IMR-90 (cell line): ENCODE measurements around the gene CD276. TPM values are rescaled to one million over a fixed set of nuclear protein-coding genes. Genes with fewer than 3 reads are reported as not detected.

Experiments used
- ATAC-seq: fragments of 200-7000 bp; cut with Tn5 transposase; 2 replicates; pipeline ENCODE4 v1.9.1; 2020; ENCODE audit warnings: low read depth, mild to moderate bottlenecking, moderate library complexity
- BruUV-seq: library from RNA; stranded (reverse); fragments of 400-500 nt; replicated peaks from 2 replicates; lab custom pipeline; 2021; lab: Mats Ljungman, UMichigan
- CTCF ChIA-PET: fragments of 300-600 bp; formaldehyde crosslinking; extraction: SDS; loops from one replicate; lab custom pipeline; 2021; ENCODE audit warnings: antibody characterized with exemption; lab: Yijun Ruan, JAX
- POLR2A ChIA-PET: fragments of 300-600 bp; sonication (Branson Sonifier 250); formaldehyde crosslinking; loops from one replicate; lab custom pipeline; 2022; ENCODE audit warnings: antibody characterized with exemption; ENCODE audit not compliant: unreplicated experiment; lab: Charles Lee
- DNase-seq: peaks from one replicate; pipeline ENCODE4 v3.0.0; 2013
- H2AFZ ChIP-seq: replicated peaks from 2 replicates; pipeline ENCODE3; 2013; ENCODE audit warnings: low read length, mild to moderate bottlenecking; ENCODE audit not compliant: poor library complexity
- H2AK5ac ChIP-seq: 2 replicates; pipeline ENCODE4 v1.6.1; 2013; ENCODE audit warnings: low read depth, low read length, inconsistent platforms
- H2AK9ac ChIP-seq: replicated peaks from 2 replicates; pipeline ENCODE3; 2013; ENCODE audit warnings: mild to moderate bottlenecking, low read depth, low read length, moderate library complexity; ENCODE audit not compliant: poor library complexity
- H2BK120ac ChIP-seq: 2 replicates; pipeline ENCODE4 v1.6.1; 2013; ENCODE audit warnings: low read depth, low read length, inconsistent platforms
- H2BK15ac ChIP-seq: 3 replicates; pipeline ENCODE4 v1.6.1; 2013; ENCODE audit warnings: low read depth, low read length, inconsistent platforms
- H2BK20ac ChIP-seq: 2 replicates; pipeline ENCODE4 v1.6.1; 2013; ENCODE audit warnings: low read depth, mild to moderate bottlenecking, inconsistent platforms, low read length, moderate library complexity
- H2BK5ac ChIP-seq: 2 replicates; pipeline ENCODE4 v1.6.1; 2013; ENCODE audit warnings: mild to moderate bottlenecking, low read depth, low read length, inconsistent platforms; ENCODE audit not compliant: poor library complexity, severe bottlenecking
- H3K14ac ChIP-seq: replicated peaks from 2 replicates; pipeline ENCODE4 v1.6.1; 2013; ENCODE audit warnings: low read depth, low read length, inconsistent platforms
- H3K18ac ChIP-seq: 2 replicates; pipeline ENCODE4 v1.6.1; 2013; ENCODE audit warnings: low read depth, low read length, control low read depth
- H3K23ac ChIP-seq: 2 replicates; pipeline ENCODE4 v1.6.1; 2013; ENCODE audit warnings: low read depth, low read length, inconsistent platforms
- H3K27ac ChIP-seq: 2 replicates; pipeline ENCODE4 v1.5.1; 2013; ENCODE audit warnings: mild to moderate bottlenecking, control low read depth, low read length; ENCODE audit not compliant: insufficient read depth
- H3K27me3 ChIP-seq: 2 replicates; pipeline ENCODE4 v1.6.1; 2013; ENCODE audit warnings: low read length; ENCODE audit not compliant: control insufficient read depth, insufficient read depth
- H3K36me3 ChIP-seq: 2 replicates; pipeline ENCODE4 v1.6.1; 2013; ENCODE audit warnings: low read length, mixed read lengths; ENCODE audit not compliant: control insufficient read depth, insufficient read depth
- H3K4ac ChIP-seq: 2 replicates; pipeline ENCODE4 v1.6.1; 2013; ENCODE audit warnings: low read depth, low read length, inconsistent platforms
- H3K4me1 ChIP-seq: 2 replicates; pipeline ENCODE4 v1.6.1; 2013; ENCODE audit warnings: low read length, mixed read lengths; ENCODE audit not compliant: control insufficient read depth, insufficient read depth
- H3K4me2 ChIP-seq: 2 replicates; pipeline ENCODE4 v1.6.1; 2013; ENCODE audit warnings: low read depth, mild to moderate bottlenecking, control low read depth, low read length, moderate library complexity
- H3K4me3 ChIP-seq: 2 replicates; pipeline ENCODE4 v1.5.1; 2013; ENCODE audit warnings: low read depth, mild to moderate bottlenecking, control low read depth, low read length, moderate library complexity; ENCODE audit not compliant: insufficient read depth
- H3K56ac ChIP-seq: 2 replicates; pipeline ENCODE4 v1.6.1; 2013; ENCODE audit warnings: low read length, inconsistent platforms; ENCODE audit not compliant: insufficient read depth; ENCODE audit errors: extremely low read depth
- H3K79me1 ChIP-seq, 2 experiments: 2 replicates each; pipeline ENCODE4 v1.6.1; 2013; ENCODE audit warnings: low read length in 2 of 2, inconsistent platforms in 1 of 2, low read depth in 1 of 2
- H3K9ac ChIP-seq: 2 replicates; pipeline ENCODE4 v1.6.1; 2013; ENCODE audit warnings: low read depth, low read length, control low read depth
- H3K9me1 ChIP-seq: 2 replicates; pipeline ENCODE4 v1.6.1; 2013; ENCODE audit warnings: low read length, inconsistent platforms; ENCODE audit not compliant: insufficient read depth
- H3K9me3 ChIP-seq: 2 replicates; pipeline ENCODE4 v1.6.1; 2013; ENCODE audit warnings: low read length; ENCODE audit not compliant: control insufficient read depth, insufficient read depth
- H4K20me1 ChIP-seq: 2 replicates; pipeline ENCODE4 v1.6.1; 2013; ENCODE audit warnings: low read length, inconsistent platforms; ENCODE audit not compliant: insufficient read depth
- H4K5ac ChIP-seq: 2 replicates; pipeline ENCODE4 v1.6.1; 2013; ENCODE audit warnings: mild to moderate bottlenecking, low read depth, low read length, control low read depth
- H4K8ac ChIP-seq, 2 experiments: 2 replicates each; pipeline ENCODE4 v1.6.1; 2013; ENCODE audit warnings: low read depth in 2 of 2, low read length in 2 of 2, control low read depth in 1 of 2, inconsistent platforms in 1 of 2
- H4K91ac ChIP-seq: 2 replicates; pipeline ENCODE4 v1.6.1; 2013; ENCODE audit warnings: low read depth, low read length, inconsistent platforms; ENCODE audit not compliant: insufficient read depth
- BHLHE40 ChIP-seq: fragments of 150-350 bp; IDR thresholded peaks from 2 replicates; pipeline ENCODE4 v1.6.1; 2016; ENCODE audit warnings: mild to moderate bottlenecking, low read depth, low read length
- CEBPB ChIP-seq: IDR thresholded peaks from 2 replicates; pipeline ENCODE4 v1.6.1; 2012; ENCODE audit warnings: low read depth, low read length, improper control_type of control experiment
- CHD1 ChIP-seq: IDR thresholded peaks from 2 replicates; pipeline ENCODE4 v1.6.1; 2012; ENCODE audit warnings: low read depth, low read length, improper control_type of control experiment
- CTCF ChIP-seq: conservative IDR thresholded peaks from 2 replicates; pipeline ENCODE4 v1.5.1; 2012; ENCODE audit warnings: mild to moderate bottlenecking, low read depth, low read length, improper control_type of control experiment
- ELK1 ChIP-seq: fragments of 150-350 bp; IDR thresholded peaks from 2 replicates; pipeline ENCODE4 v1.6.1; 2016; ENCODE audit warnings: low read depth, mild to moderate bottlenecking, low read length, moderate library complexity, borderline replicate concordance
- FOS ChIP-seq: fragments of 150-350 bp; IDR thresholded peaks from 2 replicates; pipeline ENCODE4 v1.6.1; 2016; ENCODE audit warnings: low read depth, low read length
- MAFK ChIP-seq: IDR thresholded peaks from 2 replicates; pipeline ENCODE4 v1.6.1; 2012; ENCODE audit warnings: low read depth, low read length, improper control_type of control experiment
- MAZ ChIP-seq: IDR thresholded peaks from 2 replicates; pipeline ENCODE4 v1.6.1; 2012; ENCODE audit warnings: low read depth, mild to moderate bottlenecking, low read length, improper control_type of control experiment, moderate library complexity, borderline replicate concordance
- MXI1 ChIP-seq: IDR thresholded peaks from 2 replicates; pipeline ENCODE4 v1.6.1; 2012; ENCODE audit warnings: low read depth, mild to moderate bottlenecking, low read length, moderate library complexity, borderline replicate concordance
- NFE2L2 ChIP-seq: fragments of 150-350 bp; IDR thresholded peaks from 2 replicates; pipeline ENCODE4 v1.6.1; 2016; ENCODE audit warnings: low read depth, mild to moderate bottlenecking, low read length
- POLR2A ChIP-seq: IDR thresholded peaks from 2 replicates; pipeline ENCODE4 v1.6.1; 2012; ENCODE audit warnings: mild to moderate bottlenecking, low read depth, low read length
- RAD21 ChIP-seq: IDR thresholded peaks from 2 replicates; pipeline ENCODE4 v1.6.1; 2012; ENCODE audit warnings: low read length, improper control_type of control experiment
- RCOR1 ChIP-seq: IDR thresholded peaks from 2 replicates; pipeline ENCODE4 v1.6.1; 2012; ENCODE audit warnings: mild to moderate bottlenecking, low read length, improper control_type of control experiment; ENCODE audit not compliant: insufficient replicate concordance
- RFX5 ChIP-seq: IDR thresholded peaks from 2 replicates; pipeline ENCODE4 v1.8.0; 2012; ENCODE audit warnings: low read depth, mild to moderate bottlenecking, low read length, moderate library complexity
- SMC3 ChIP-seq: fragments of 150-350 bp; IDR thresholded peaks from 2 replicates; pipeline ENCODE4 v1.6.1; 2016; ENCODE audit warnings: low read depth, mild to moderate bottlenecking, antibody characterized with exemption, low read length, moderate library complexity
- USF2 ChIP-seq: fragments of 150-350 bp; IDR thresholded peaks from 2 replicates; pipeline ENCODE4 v1.6.1; 2017; ENCODE audit warnings: mild to moderate bottlenecking, antibody characterized with exemption, low read length, low read depth
- WGBS, 2 experiments: methylation state at CpG; one replicate each; pipeline versions ENCODE4 v1.1.5 to v1.1.7; 2013; ENCODE audit warnings: missing lambda C conversion rate in 2 of 2; ENCODE audit not compliant: insufficient read length in 1 of 2; ENCODE audit errors: extremely low coverage in 2 of 2; 5-methylcytosine and 5-hydroxymethylcytosine counted together
- dilution Hi-C: fragments of 300-500 bp; cut with HindIII; formaldehyde crosslinking; loops from one replicate; pipeline ENCODE4 v1.14.3; 2018; ENCODE audit warnings: low sequenced_read_pairs; ENCODE audit not compliant: unreplicated experiment
- in situ Hi-C: fragments of 300-500 bp; cut with MboI; formaldehyde crosslinking; loops from 3 replicates; pipeline ENCODE4 v1.14.3; 2019; ENCODE audit warnings: low sequenced_read_pairs, inconsistent platforms, mixed read lengths
- intact Hi-C: fragments of 100-400 bp; cut with micrococcal nuclease; formaldehyde crosslinking; loops from 2 replicates; pipeline ENCODE4 v1.10.0; 2022
- polyA plus RNA-seq, 3 experiments: library from polyadenylated mRNA; depleted of rRNA; stranded (reverse); fragments of >200 nt; gene quantifications; 2 replicates each; pipeline ENCODE4 v1.2.3, GENCODE V29; 2012; ENCODE audit warnings: low replicate concordance in 1 of 3
- total RNA-seq: library from RNA; depleted of rRNA; stranded (reverse); fragments of >200 nt; gene quantifications from 2 replicates; pipeline ENCODE4 v1.2.3, GENCODE V29; 2012

CD276 gene
- total and polyA plus RNA-seq, 2 of the 4 experiments (the other 2 are of a cell fraction) = 30.8 to 149 TPM

GRCh38 chr15:73709686-73710085, 25.5 kb downstream of the CD276 start:
- Histone ChIP-seq H3K36me3 (peaks cover 80% of the 10 kb centered on the region), H4K20me1 (peaks cover 31% of the 10 kb centered on the region)
- WGBS, 2 experiments = no CpG with 5 or more reads among the region's 4 CpGs

More at GRCh38 chr15:73709686-73710085, 25.5 kb downstream of the CD276 start:
- Histone ChIP-seq H3K4me2 (no peak overlapping the region), H3K9ac (no peak overlapping the region), H3K4ac (no peak overlapping the region), H2BK15ac (no peak overlapping the region), H3K9me1 (peaks cover 5% of the 10 kb centered on the region), H3K9me3 (no peaks in the 10 kb centered on the region), H4K8ac (no peak overlapping the region), H3K79me1 (peaks cover 22 to 45% of the 10 kb centered on the region in 2 experiments), H3K27ac (no peak overlapping the region), H2AK9ac (no peak overlapping the region), H3K56ac (no peak overlapping the region), H2BK5ac (no peak overlapping the region), H2BK120ac (no peak overlapping the region), H3K4me1 (no peaks in the 10 kb centered on the region), H2AFZ (no peak overlapping the region), H4K5ac (no peak overlapping the region), H3K27me3 (no peaks in the 10 kb centered on the region), H3K4me3 (no peak overlapping the region), H4K91ac (no peak overlapping the region), H3K18ac (no peak overlapping the region), H2AK5ac (no peak overlapping the region), H2BK20ac (no peak overlapping the region), H3K23ac (no peak overlapping the region), H3K14ac (no peak overlapping the region)
- ATAC-seq = no peak
- intact Hi-C loops = no loop called here
- BruUV-seq = no TSS peak
- ChIA-PET CTCF (no interaction called here), POLR2A (no interaction called here)
- in situ Hi-C loops = loop anchor here (10.0 kb wide), 1 partner anchor 405 kb away; no protein-coding TSS in a partner anchor
- no peak for DNase-seq
- TF ChIP-seq NFE2L2 (no peak), RAD21 (no peak), FOS (no peak), CHD1 (no peak), MAZ (no peak), POLR2A (no peak), CTCF (no peak), MXI1 (no peak), RFX5 (no peak), MAFK (no peak), SMC3 (no peak), ELK1 (no peak), BHLHE40 (no peak), USF2 (no peak), RCOR1 (no peak), CEBPB (no peak)
- dilution Hi-C loops = no loop called here
